ENCODE results near the gene SYCN.

The SYCN gene

DNA sequence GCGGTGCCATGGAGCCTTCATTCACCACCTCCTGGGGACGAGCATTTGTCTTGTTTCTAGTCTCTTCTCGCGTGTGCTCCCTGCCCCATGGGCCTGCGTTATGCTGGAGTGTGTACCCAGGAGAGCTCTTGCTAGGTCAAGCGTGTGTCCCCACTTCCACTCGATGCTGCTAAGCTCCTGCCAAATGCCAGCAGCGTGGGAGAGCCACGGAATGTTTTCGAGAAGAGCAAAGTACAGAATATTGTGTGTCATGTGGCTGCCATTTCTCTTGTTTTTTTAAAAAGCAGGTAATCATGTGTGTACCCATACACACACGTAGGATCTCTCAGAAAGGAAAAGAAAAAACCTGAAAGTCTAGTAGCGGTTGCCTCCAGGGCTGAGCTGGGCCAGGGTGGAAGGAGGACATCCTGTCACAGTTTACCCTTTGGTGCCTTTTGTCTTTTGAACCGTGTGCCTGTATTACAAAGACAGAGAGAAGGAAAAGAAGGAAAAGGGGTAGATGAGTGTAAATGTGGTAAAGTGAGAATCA, 49.9 kb downstream of the SYCN start:
- Histone ChIP-seq H3K4me3 (no peak overlapping the region), H3K9me3 (replicated peaks in 1 of 11) (peaks cover 0 to 2% (median under 1%) of the 10 kb centered on the region in 11 experiments; a peak in 9 of 22 replicates), H3K36me3 (peaks cover 0 to 26% (median 11%) of the 10 kb centered on the region in 11 experiments; a peak in 19 of 22 replicates), H3K27me3 (no peaks in the 10 kb centered on the region), H3K4me2 (peak overlapping the region in 7 of 11 experiments; percentile 5 to 35 (median 22); a peak in 9 of 22 replicates), H4K20me1 (peaks cover 20 to 95% (median 86%) of the 10 kb centered on the region in 11 experiments; a peak in 21 of 22 replicates), H3K9ac (no peak overlapping the region), H3K4me1 (peaks cover 20 to 76% (median 68%) of the 10 kb centered on the region in 10 experiments), H3K27ac (no peak overlapping the region)
- TF ChIP-seq Cebpa-rat (IDR thresholded peaks at IDR 0.05), result no peak

Measured in BLaER1 treated with 17β-estradiol and CSF1 and Interleukin-3, amounts not matched to agents 10 nM and 100 nM (cell line).